K562 (cell line): ENCODE results near the gene LYZL4. TPM values are rescaled to one million over a fixed set of nuclear protein-coding genes. Genes with fewer than 3 reads are reported as not detected.

ENCODE experiments used
- BCL6 ChIP-seq: fragments of 250-450 bp; sonication (Bioruptor Pico); IDR thresholded peaks from 2 replicates; pipeline ENCODE4 v1.4.0; 2020
- FOXJ3 ChIP-seq: sonication (generic); formaldehyde crosslinking; IDR thresholded peaks from 2 replicates; pipeline ENCODE4 v1.4.0; 2020; ENCODE audit warnings: mild to moderate bottlenecking, missing genetic modification reagents
- NFATC3 ChIP-seq: fragments of 450-650 bp; IDR thresholded peaks from 2 replicates; pipeline ENCODE4 v1.6.1; 2017; ENCODE audit warnings: mild to moderate bottlenecking
- POLR2H ChIP-seq: IDR thresholded peaks from 2 replicates; pipeline ENCODE4 v1.6.1; 2016; ENCODE audit warnings: missing genetic modification characterization, low read depth, mild to moderate bottlenecking, control low read depth, missing compliant biosample characterization, moderate library complexity
- SRSF7 ChIP-seq: fragments of 200-400 bp; formaldehyde crosslinking; optimal IDR thresholded peaks from 2 replicates; pipeline ENCODE3; 2017; ENCODE audit warnings: mild to moderate bottlenecking, low read depth, low read length
- ZBTB49 ChIP-seq: sonication (generic); formaldehyde crosslinking; IDR thresholded peaks from 2 replicates; pipeline ENCODE4 v1.8.0; 2022; ENCODE audit warnings: missing genetic modification reagents, mild to moderate bottlenecking, borderline replicate concordance
- ZFP36 ChIP-seq: fragments of 150-350 bp; IDR thresholded peaks from 2 replicates; pipeline ENCODE4 v1.6.1; 2018; ENCODE audit warnings: low read length, low read depth; ENCODE audit not compliant: partially characterized antibody
- ZNF175 ChIP-seq: fragments of 200-800 bp; sonication (Bioruptor generic); IDR thresholded peaks from 2 replicates; pipeline ENCODE4 v1.6.1; 2016; ENCODE audit warnings: low read depth, mild to moderate bottlenecking, missing genetic modification characterization, missing compliant biosample characterization
- ZNF407 ChIP-seq: fragments of 450-650 bp; IDR thresholded peaks from 2 replicates; pipeline ENCODE4 v1.6.1; 2016; ENCODE audit warnings: low read depth
- polyA plus RNA-seq, 8 experiments: library from polyadenylated mRNA; depleted of rRNA in 4 of 8; stranded (reverse) in 5 of 8; unstranded in 3 of 8; fragments of >200 nt; fragmentation: Nextera tagmentation in 2 of 8; fragmentation: Illumina TruSeq in 1 of 8; extraction: Ambion mirVana in 2 of 8; extraction: Trizol in 1 of 8; gene quantifications; 2 replicates each; pipeline versions ENCODE4 v1.2.1 to v1.2.3, GENCODE V29; 2011 to 2014; ENCODE audit warnings: inconsistent platforms in 1 of 8, missing spikeins in 1 of 8
- total RNA-seq, 7 experiments: library from RNA; depleted of rRNA in 6 of 7; stranded (reverse); fragments of >200 nt in 6 of 7; fragmentation: Illumina TruSeq in 2 of 7; extraction: Trizol in 2 of 7; gene quantifications; 2 replicates each; pipeline versions ENCODE4 v1.2.1 to v1.2.3, GENCODE V29; 2011 to 2021; ENCODE audit warnings: low replicate concordance in 1 of 7

The LYZL4 gene
- total and polyA plus RNA-seq, 9 of the 15 experiments (the other 6 are each of a cell fraction or from before 2014, with no cell fraction given): not detected

- TF ChIP-seq ZNF407: no peak
- TF ChIP-seq SRSF7: no peak
- no peak for TF ChIP-seq ZNF175 (CRISPR knock-in tag)
- no peak for TF ChIP-seq BCL6 (CRISPR knock-in tag)
- no peak for TF ChIP-seq NFATC3
- no peak for TF ChIP-seq POLR2H
- no peak for TF ChIP-seq ZBTB49 (CRISPR knock-in tag)
- TF ChIP-seq FOXJ3: no peak
- no peak for TF ChIP-seq ZFP36
Observed at GRCh38 chr3:42408156-42408555, 2.3 kb downstream of the LYZL4 start (continued).
